ENCODE results near the gene LCE3C. TPM values are rescaled to one million over a fixed set of nuclear protein-coding genes. Genes with fewer than 3 reads are reported as not detected.

LCE3C gene
- polyA plus RNA-seq, 3 donors = not detected

GRCh38 chr1:152622803-152623202, 22.8 kb downstream of the LCE3C start, which contains the start of gene LCE3A:
Gene LCE3A, minus strand, starts transcription at chr1:152623103. Its CDS starts 0 bp downstream, at chr1:152623103.
- no peak for TF ChIP-seq CTCF (IDR thresholded peaks at IDR 0.05)
- DNase-seq = no peak
- peaks cover 8 to 17% of the 10 kb centered on the region in 2 donors for H3K4me1 ChIP-seq (ENCODE audit: control insufficient read depth in 1 of 2, insufficient read depth in 2 of 2, low read length in 2 of 2)
- H3K27ac ChIP-seq (ENCODE audit: low read depth in 1 of 2, low read length in 2 of 2) = no peak within 1 kb of the TSS
- Mint-ChIP-seq H3K27ac (no peak within 1 kb of the TSS), H3K27me3 (ENCODE audit: low read depth in 3 of 3) (peaks cover 5 to 8% (median 6%) of the 10 kb centered on the region in 3 donors), H3K4me1 (peaks cover 21% of the 10 kb centered on the region), H3K9me3 (peaks cover 8 to 25% (median 17%) of the 10 kb centered on the region in 7 donors), H3K36me3 (no peaks in the 10 kb centered on the region), H3K4me3 (peak within 1 kb of the TSS in 1 of 2 donors; percentile 51)
- no peak within 1 kb of the TSS for H3K4me2 ChIP-seq (replicated peaks; ENCODE audit: extremely low read depth, low read length, poor library complexity, severe bottlenecking)
- H3K9ac ChIP-seq (ENCODE audit: insufficient read depth, low read length, poor library complexity, severe bottlenecking) = no peak within 1 kb of the TSS
- intact Hi-C loops (cut with micrococcal nuclease) = loop anchor here in 1 of 2 donors (10.0 kb wide), 1 partner anchor 48 kb away; no protein-coding TSS in a partner anchor
- no peak within 1 kb of the TSS for H3K4me3 ChIP-seq (replicated peaks in 1 of 3; ENCODE audit: low read depth in 2 of 3, low read length in 3 of 3)
- peaks cover 5 to 13% of the 10 kb centered on the region in 2 donors for H3K9me3 ChIP-seq (replicated peaks in 1 of 2; ENCODE audit: control insufficient read depth in 1 of 2, insufficient read depth in 1 of 2, low read length in 2 of 2)
- no peaks in the 10 kb centered on the region for H3K27me3 ChIP-seq (ENCODE audit: control insufficient read depth in 2 of 2, insufficient read depth in 2 of 2, low read length in 2 of 2)
- H4K20me1 ChIP-seq (ENCODE audit: insufficient read depth, low read length) = no peaks in the 10 kb centered on the region
- WGBS (ENCODE audit: insufficient coverage) = 17% methylated on average over 10 of the region's 10 CpGs
- no peaks in the 10 kb centered on the region for H3K79me2 ChIP-seq (ENCODE audit: insufficient read depth, low read length)
- peak within 1 kb of the TSS; percentile 50 for H2AFZ ChIP-seq (ENCODE audit: insufficient read depth, low read depth, low read length, poor library complexity, severe bottlenecking)
- no peaks in the 10 kb centered on the region for H3K36me3 ChIP-seq (replicated peaks in 1 of 2; ENCODE audit: control insufficient read depth in 1 of 2, insufficient read depth in 2 of 2, low read length in 2 of 2)

GRCh38 chr1:152623203-152623844, 23.3 kb downstream of the LCE3C start:
- Histone ChIP-seq H3K4me1 (ENCODE audit: control insufficient read depth in 1 of 2, insufficient read depth in 2 of 2, low read length in 2 of 2) (peaks cover 8 to 17% of the 10 kb centered on the region in 2 donors), H3K36me3 (replicated peaks in 1 of 2; ENCODE audit: control insufficient read depth in 1 of 2, insufficient read depth in 2 of 2, low read length in 2 of 2) (no peaks in the 10 kb centered on the region), H3K79me2 (ENCODE audit: insufficient read depth, low read length) (no peaks in the 10 kb centered on the region), H3K9me3 (replicated peaks in 1 of 2; ENCODE audit: control insufficient read depth in 1 of 2, insufficient read depth in 1 of 2, low read length in 2 of 2) (peaks cover 5 to 13% of the 10 kb centered on the region in 2 donors), H2AFZ (ENCODE audit: insufficient read depth, low read depth, low read length, poor library complexity, severe bottlenecking) (peak overlapping the region; percentile 50), H3K4me2 (replicated peaks; ENCODE audit: extremely low read depth, low read length, poor library complexity, severe bottlenecking) (no peak overlapping the region), H3K4me3 (replicated peaks in 1 of 3; ENCODE audit: low read depth in 2 of 3, low read length in 3 of 3) (no peak overlapping the region), H3K27ac (ENCODE audit: low read depth in 1 of 2, low read length in 2 of 2) (no peak overlapping the region), H3K9ac (ENCODE audit: insufficient read depth, low read length, poor library complexity, severe bottlenecking) (no peak overlapping the region), H3K27me3 (ENCODE audit: control insufficient read depth in 2 of 2, insufficient read depth in 2 of 2, low read length in 2 of 2) (no peaks in the 10 kb centered on the region), H4K20me1 (ENCODE audit: insufficient read depth, low read length) (no peaks in the 10 kb centered on the region)
- peak; percentile 44 for TF ChIP-seq CTCF (IDR thresholded peaks at IDR 0.05)
- Mint-ChIP-seq H3K27ac (no peak overlapping the region), H3K4me3 (peak overlapping the region in 1 of 2 donors; percentile 28), H3K9me3 (peaks cover 8 to 21% (median 17%) of the 10 kb centered on the region in 7 donors), H3K36me3 (no peaks in the 10 kb centered on the region), H3K4me1 (peaks cover 21% of the 10 kb centered on the region), H3K27me3 (ENCODE audit: low read depth in 3 of 3) (peaks cover 6 to 8% (median 7%) of the 10 kb centered on the region in 3 donors)
- intact Hi-C loops (cut with micrococcal nuclease) = loop anchor here in 1 of 2 donors (10.0 kb wide), 1 partner anchor 49 kb away; no protein-coding TSS in a partner anchor
- DNase-seq = no peak
- 14% methylated on average over 19 of the region's 29 CpGs for WGBS (ENCODE audit: insufficient coverage)

Measured in CD14-positive monocyte (primary cell).